ENCODE results near the gene MAFB. TPM values are rescaled to one million over a fixed set of nuclear protein-coding genes. Genes with fewer than 3 reads are reported as not detected.
A peak's percentile ranks its signal among the peaks of the same experiment; 100 is the strongest.

Gene MAFB
- total RNA-seq, 2 experiments from 2014 or later: 3.3 to 3.7 TPM

- Mint-ChIP-seq H3K27ac (no peak overlapping the region), H3K36me3 (ENCODE audit: low read depth) (no peaks in the 10 kb centered on the region), H3K9me3 (no peaks in the 10 kb centered on the region), H3K4me1 (ENCODE audit: low read depth) (peaks cover 5% of the 10 kb centered on the region), H3K4me3 (no peak overlapping the region), H3K27me3 (peaks cover 75% of the 10 kb centered on the region)
- Histone ChIP-seq H3K27ac (ENCODE audit: low read depth in 1 of 2, low read length in 2 of 2) (no peak overlapping the region), H3K9me3 (ENCODE audit: control insufficient read depth in 1 of 2, insufficient read depth in 1 of 2, low read length in 2 of 2) (peaks cover 0 to 14% of the 10 kb centered on the region in 2 experiments), H3K36me3 (ENCODE audit: insufficient read depth, low read length) (no peaks in the 10 kb centered on the region), H3K27me3 (ENCODE audit: control insufficient read depth in 1 of 2, insufficient read depth in 2 of 2, low read length in 2 of 2) (peaks cover 52 to 61% of the 10 kb centered on the region in 2 experiments), H3K4me1 (ENCODE audit: insufficient read depth, low read length) (peaks cover 7% of the 10 kb centered on the region), H3K4me3 (ENCODE audit: low read length) (no peak overlapping the region)
- POLR2A ChIA-PET: no interaction called here
- TF ChIP-seq CTCF (IDR thresholded peaks at IDR 0.05): no peak
- intact Hi-C loops (cut with DNase I, micrococcal nuclease): no loop called here
- DNase-seq (peak in 1 of 14 experiments; percentile 16), ATAC-seq (ENCODE audit: poor library complexity) (no peak)
- CTCF ChIA-PET: no interaction called here
Measured at GRCh38 chr20:40680161-40680959, 8.7 kb downstream of the MAFB start.

DNA sequence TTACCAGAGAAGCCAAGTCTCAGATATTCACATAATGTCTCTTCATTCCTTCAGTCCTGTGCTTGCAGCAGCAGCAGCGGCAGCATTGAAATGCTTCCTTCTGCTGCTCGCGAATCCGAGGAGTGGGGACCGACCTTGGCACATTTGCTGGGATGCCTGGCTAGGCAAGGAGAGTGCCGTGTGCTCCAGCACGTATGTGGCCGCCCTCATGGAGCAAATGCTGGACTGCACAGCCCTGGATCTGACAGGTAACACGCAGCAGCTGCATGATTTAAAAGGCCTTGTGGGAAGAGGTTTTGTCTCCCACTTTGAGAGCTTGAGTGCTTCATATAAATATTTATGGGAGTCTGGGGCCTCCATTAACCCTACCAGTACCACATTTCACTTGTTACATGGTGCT is 9.9 kb downstream of the MAFB start:
- no peak overlapping the region for H3K4me3 Mint-ChIP-seq
- no peaks in the 10 kb centered on the region for H3K9me3 Mint-ChIP-seq
- Histone ChIP-seq H3K27ac (ENCODE audit: low read depth in 1 of 2, low read length in 2 of 2) (no peak overlapping the region), H3K36me3 (ENCODE audit: insufficient read depth, low read length) (no peaks in the 10 kb centered on the region), H3K4me1 (ENCODE audit: insufficient read depth, low read length) (peaks cover 7% of the 10 kb centered on the region), H3K9me3 (ENCODE audit: control insufficient read depth in 1 of 2, insufficient read depth in 1 of 2, low read length in 2 of 2) (peaks cover 0 to 14% of the 10 kb centered on the region in 2 experiments), H3K27me3 (ENCODE audit: control insufficient read depth in 1 of 2, insufficient read depth in 2 of 2, low read length in 2 of 2) (peaks cover 41 to 54% of the 10 kb centered on the region in 2 experiments), H3K4me3 (ENCODE audit: low read length) (no peak overlapping the region)
- no peak overlapping the region for H3K27ac Mint-ChIP-seq
- TF ChIP-seq CTCF (IDR thresholded peaks at IDR 0.05): no peak
- POLR2A ChIA-PET: no interaction called here
- intact Hi-C loops (cut with DNase I, micrococcal nuclease): no loop called here
- peaks cover 73% of the 10 kb centered on the region for H3K27me3 Mint-ChIP-seq
- peaks cover 5% of the 10 kb centered on the region for H3K4me1 Mint-ChIP-seq (ENCODE audit: low read depth)
- H3K36me3 Mint-ChIP-seq (ENCODE audit: low read depth): no peaks in the 10 kb centered on the region
- CTCF ChIA-PET: no interaction called here
- no peak for ATAC-seq (ENCODE audit: poor library complexity)
- no peak for DNase-seq

GRCh38 chr20:40678286-40678875 is 10.7 kb downstream of the MAFB start:
- ChIA-PET CTCF (no interaction called here), POLR2A (no interaction called here)
- peaks cover 72% of the 10 kb centered on the region for H3K27me3 Mint-ChIP-seq
- ATAC-seq (ENCODE audit: poor library complexity) (no peak), DNase-seq (no peak)
- intact Hi-C loops (cut with DNase I, micrococcal nuclease): no loop called here
- Histone ChIP-seq H3K4me1 (ENCODE audit: insufficient read depth, low read length) (peaks cover 4% of the 10 kb centered on the region), H3K9me3 (ENCODE audit: control insufficient read depth in 1 of 2, insufficient read depth in 1 of 2, low read length in 2 of 2) (peaks cover 0 to 10% of the 10 kb centered on the region in 2 experiments), H3K36me3 (ENCODE audit: insufficient read depth, low read length) (no peaks in the 10 kb centered on the region), H3K27me3 (ENCODE audit: control insufficient read depth in 1 of 2, insufficient read depth in 2 of 2, low read length in 2 of 2) (peaks cover 36 to 46% of the 10 kb centered on the region in 2 experiments), H3K4me3 (ENCODE audit: low read length) (no peak overlapping the region), H3K27ac (ENCODE audit: low read depth in 1 of 2, low read length in 2 of 2) (no peak overlapping the region)
- peaks cover 5% of the 10 kb centered on the region for H3K4me1 Mint-ChIP-seq (ENCODE audit: low read depth)
- TF ChIP-seq CTCF (IDR thresholded peaks at IDR 0.05): no peak
- no peaks in the 10 kb centered on the region for H3K36me3 Mint-ChIP-seq (ENCODE audit: low read depth)
- no peak overlapping the region for H3K27ac Mint-ChIP-seq
- no peaks in the 10 kb centered on the region for H3K9me3 Mint-ChIP-seq
- no peak overlapping the region for H3K4me3 Mint-ChIP-seq
